ENCODE data around the gene TSPEAR.

DNA sequence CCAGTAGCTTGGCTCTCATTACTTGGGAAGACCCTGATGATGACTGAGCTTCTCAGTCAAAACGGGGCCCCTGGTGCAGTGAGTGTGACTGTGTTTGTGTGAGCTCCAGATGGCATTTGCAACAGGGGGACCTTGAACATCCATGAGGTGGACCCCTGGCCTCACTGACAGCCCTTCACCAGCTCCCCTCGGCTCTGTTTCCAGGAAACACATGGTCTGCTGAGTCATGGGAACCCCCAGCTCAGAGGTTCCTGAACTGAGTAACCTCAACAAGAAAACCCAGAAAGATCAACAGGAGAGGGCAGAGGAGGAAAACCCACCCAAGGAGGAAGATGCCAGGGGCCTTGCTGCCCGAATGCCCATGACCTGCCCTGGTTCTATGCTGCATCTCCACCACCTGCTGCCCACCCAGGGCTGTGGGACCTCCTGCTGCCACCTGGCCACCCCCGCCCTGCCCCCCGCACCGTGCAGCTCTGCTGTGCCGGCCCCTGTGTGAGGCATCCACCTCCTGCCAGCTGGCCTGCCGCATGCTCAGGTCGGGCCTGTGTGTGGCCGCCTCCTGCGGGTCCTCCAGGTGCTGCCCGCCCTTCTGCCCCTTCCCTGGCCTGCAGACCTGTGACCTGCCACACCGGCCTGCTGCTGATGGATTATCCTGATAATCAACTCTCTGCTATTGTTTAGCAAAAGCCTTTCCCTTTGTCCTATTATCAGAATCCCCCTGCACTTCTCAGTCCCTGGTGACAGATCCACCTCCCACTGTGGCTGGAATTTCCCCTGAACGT is 25.2 kb downstream of the TSPEAR start:
- TF ChIP-seq, protein P1, sequence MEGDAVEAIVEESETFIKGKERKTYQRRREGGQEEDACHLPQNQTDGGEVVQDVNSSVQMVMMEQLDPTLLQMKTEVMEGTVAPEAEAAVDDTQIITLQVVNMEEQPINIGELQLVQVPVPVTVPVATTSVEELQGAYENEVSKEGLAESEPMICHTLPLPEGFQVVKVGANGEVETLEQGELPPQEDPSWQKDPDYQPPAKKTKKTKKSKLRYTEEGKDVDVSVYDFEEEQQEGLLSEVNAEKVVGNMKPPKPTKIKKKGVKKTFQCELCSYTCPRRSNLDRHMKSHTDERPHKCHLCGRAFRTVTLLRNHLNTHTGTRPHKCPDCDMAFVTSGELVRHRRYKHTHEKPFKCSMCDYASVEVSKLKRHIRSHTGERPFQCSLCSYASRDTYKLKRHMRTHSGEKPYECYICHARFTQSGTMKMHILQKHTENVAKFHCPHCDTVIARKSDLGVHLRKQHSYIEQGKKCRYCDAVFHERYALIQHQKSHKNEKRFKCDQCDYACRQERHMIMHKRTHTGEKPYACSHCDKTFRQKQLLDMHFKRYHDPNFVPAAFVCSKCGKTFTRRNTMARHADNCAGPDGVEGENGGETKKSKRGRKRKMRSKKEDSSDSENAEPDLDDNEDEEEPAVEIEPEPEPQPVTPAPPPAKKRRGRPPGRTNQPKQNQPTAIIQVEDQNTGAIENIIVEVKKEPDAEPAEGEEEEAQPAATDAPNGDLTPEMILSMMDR (IDR thresholded peaks at IDR 0.05), result no peak
- no peak for TF ChIP-seq POLR2A (IDR thresholded peaks at IDR 0.05)
